WTC11 (cell line): Measurements from ENCODE around the gene NSMF. TPM values are rescaled to one million over a fixed set of nuclear protein-coding genes. Genes with fewer than 3 reads are reported as not detected.

Source experiments
- ATAC-seq: fragments of 200-7000 bp; cut with Tn5 transposase; 2 replicates; pipeline ENCODE4 v1.10.0; 2021; ENCODE audit warnings: mild to moderate bottlenecking, moderate library complexity
- CTCF ChIA-PET: fragments of 300-600 bp; sonication (Branson Sonifier 250); formaldehyde crosslinking; loops from one replicate; lab custom pipeline; 2021; ENCODE audit warnings: antibody characterized with exemption; lab: Charles Lee
- POLR2A ChIA-PET: fragments of 350-600 bp; sonication (Branson Sonifier 250); formaldehyde crosslinking; loops from one replicate; lab custom pipeline; 2021; ENCODE audit warnings: antibody characterized with exemption; lab: Charles Lee
- DNase-seq: peaks from one replicate; pipeline ENCODE4 v3.0.0; 2021; ENCODE audit warnings: low spot score
- H3K27ac Mint-ChIP-seq: 2 replicates; pipeline ENCODE4 v1.8.0; 2021; ENCODE audit warnings: mixed read lengths
- H3K27me3 Mint-ChIP-seq: 2 replicates; pipeline ENCODE4 v1.8.0; 2021; ENCODE audit warnings: low read depth, mild to moderate bottlenecking, moderate library complexity, mixed read lengths
- H3K36me3 Mint-ChIP-seq: 2 replicates; pipeline ENCODE4 v1.8.0; 2021; ENCODE audit warnings: mixed read lengths
- H3K4me1 Mint-ChIP-seq: 2 replicates; pipeline ENCODE4 v1.8.0; 2022; ENCODE audit warnings: mixed read lengths
- H3K4me3 Mint-ChIP-seq: 2 replicates; pipeline ENCODE4 v1.8.0; 2021; ENCODE audit warnings: mild to moderate bottlenecking, moderate library complexity, mixed read lengths
- H3K9me3 Mint-ChIP-seq: 2 replicates; pipeline ENCODE4 v1.8.0; 2021; ENCODE audit warnings: mixed read lengths
- ATF6 ChIP-seq: sonication (generic); formaldehyde crosslinking; IDR thresholded peaks from 2 replicates; pipeline ENCODE4 v1.8.1; 2023; ENCODE audit warnings: mild to moderate bottlenecking, missing genetic modification reagents
- E2F4 ChIP-seq: sonication (generic); formaldehyde crosslinking; IDR thresholded peaks from 2 replicates; pipeline ENCODE4 v1.8.1; 2022; ENCODE audit warnings: low read depth, mild to moderate bottlenecking, moderate library complexity, missing genetic modification reagents, borderline replicate concordance
- E2F5 ChIP-seq: sonication (generic); formaldehyde crosslinking; IDR thresholded peaks from 2 replicates; pipeline ENCODE4 v1.8.1; 2022; ENCODE audit warnings: mild to moderate bottlenecking, moderate library complexity, missing genetic modification reagents
- ETV6 ChIP-seq: sonication (generic); formaldehyde crosslinking; IDR thresholded peaks from 2 replicates; pipeline ENCODE4 v1.8.1; 2022; ENCODE audit warnings: mild to moderate bottlenecking, missing genetic modification reagents
- FOXK1 ChIP-seq: sonication (generic); formaldehyde crosslinking; IDR thresholded peaks from 2 replicates; pipeline ENCODE4 v1.8.0; 2022; ENCODE audit warnings: mild to moderate bottlenecking, moderate library complexity, missing genetic modification reagents
- KAT7 ChIP-seq: sonication (generic); formaldehyde crosslinking; IDR thresholded peaks from 2 replicates; pipeline ENCODE4 v1.8.1; 2023; ENCODE audit warnings: missing genetic modification reagents, mild to moderate bottlenecking, borderline replicate concordance
- NR1H2 ChIP-seq: sonication (generic); formaldehyde crosslinking; IDR thresholded peaks from 2 replicates; pipeline ENCODE4 v1.9.0; 2021; ENCODE audit warnings: mild to moderate bottlenecking, moderate library complexity, missing genetic modification reagents
- SMAD4 ChIP-seq: sonication (generic); formaldehyde crosslinking; IDR thresholded peaks from 2 replicates; pipeline ENCODE4 v1.8.0; 2022; ENCODE audit warnings: mild to moderate bottlenecking, missing genetic modification reagents
- SOX15 ChIP-seq: fragments of 250-450 bp; sonication (Bioruptor Pico); IDR thresholded peaks from 2 replicates; pipeline ENCODE4 v1.9.0; 2021; ENCODE audit warnings: mild to moderate bottlenecking
- TEAD4 ChIP-seq: sonication (generic); formaldehyde crosslinking; IDR thresholded peaks from 2 replicates; pipeline ENCODE4 v1.8.0; 2022; ENCODE audit warnings: mild to moderate bottlenecking, missing genetic modification reagents
- ZMAT4 ChIP-seq: fragments of 250-450 bp; sonication (Bioruptor Pico); IDR thresholded peaks from 2 replicates; pipeline ENCODE4 v1.9.0; 2021; ENCODE audit warnings: mild to moderate bottlenecking
- ZNF121 ChIP-seq: sonication (generic); formaldehyde crosslinking; IDR thresholded peaks from 2 replicates; pipeline ENCODE4 v1.8.0; 2023; ENCODE audit warnings: missing genetic modification reagents
- ZNF232 ChIP-seq: sonication (generic); formaldehyde crosslinking; IDR thresholded peaks from 2 replicates; pipeline ENCODE4 v1.8.0; 2022; ENCODE audit warnings: mild to moderate bottlenecking, missing genetic modification reagents
- ZNF317 ChIP-seq: sonication (generic); formaldehyde crosslinking; IDR thresholded peaks from 2 replicates; pipeline ENCODE4 v1.8.1; 2023; ENCODE audit warnings: low read depth, mild to moderate bottlenecking, moderate library complexity, missing genetic modification reagents, borderline replicate concordance
- total RNA-seq: library from RNA; stranded (reverse); gene quantifications from 3 replicates; pipeline ENCODE4 v1.2.3, GENCODE V29; 2021
- TF ChIP-seq, protein P1 (sequence below): fragments of 250-450 bp; sonication (Bioruptor Pico); IDR thresholded peaks from 2 replicates; pipeline ENCODE4 v1.8.0; 2021; ENCODE audit warnings: mild to moderate bottlenecking
- TF ChIP-seq, protein P2 (sequence below): fragments of 250-450 bp; sonication (Bioruptor Pico); IDR thresholded peaks from 2 replicates; pipeline ENCODE4 v1.9.0; 2021; ENCODE audit warnings: moderate library complexity, mild to moderate bottlenecking, inconsistent platforms, borderline replicate concordance
- TF ChIP-seq, protein P3 (sequence below): fragments of 250-450 bp; sonication (Bioruptor Pico); conservative IDR thresholded peaks from 2 replicates; pipeline ENCODE4 v1.9.0; 2021; ENCODE audit warnings: mild to moderate bottlenecking
- TF ChIP-seq, protein P4 (sequence below): sonication (generic); formaldehyde crosslinking; IDR thresholded peaks from 2 replicates; pipeline ENCODE4 v1.8.0; 2023; ENCODE audit warnings: missing genetic modification reagents

The NSMF gene
- total RNA-seq, 1 experiment from 2014 or later: 61.9 TPM

- TF ChIP-seq, protein P1, sequence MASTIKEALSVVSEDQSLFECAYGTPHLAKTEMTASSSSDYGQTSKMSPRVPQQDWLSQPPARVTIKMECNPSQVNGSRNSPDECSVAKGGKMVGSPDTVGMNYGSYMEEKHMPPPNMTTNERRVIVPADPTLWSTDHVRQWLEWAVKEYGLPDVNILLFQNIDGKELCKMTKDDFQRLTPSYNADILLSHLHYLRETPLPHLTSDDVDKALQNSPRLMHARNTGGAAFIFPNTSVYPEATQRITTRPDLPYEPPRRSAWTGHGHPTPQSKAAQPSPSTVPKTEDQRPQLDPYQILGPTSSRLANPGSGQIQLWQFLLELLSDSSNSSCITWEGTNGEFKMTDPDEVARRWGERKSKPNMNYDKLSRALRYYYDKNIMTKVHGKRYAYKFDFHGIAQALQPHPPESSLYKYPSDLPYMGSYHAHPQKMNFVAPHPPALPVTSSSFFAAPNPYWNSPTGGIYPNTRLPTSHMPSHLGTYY (CRISPR knock-in tag): no peak
- TF ChIP-seq ZNF232 (CRISPR knock-in tag) (no peak), ATF6 (CRISPR knock-in tag) (no peak), KAT7 (CRISPR knock-in tag) (no peak), FOXK1 (CRISPR knock-in tag) (no peak)
- TF ChIP-seq, protein P2, sequence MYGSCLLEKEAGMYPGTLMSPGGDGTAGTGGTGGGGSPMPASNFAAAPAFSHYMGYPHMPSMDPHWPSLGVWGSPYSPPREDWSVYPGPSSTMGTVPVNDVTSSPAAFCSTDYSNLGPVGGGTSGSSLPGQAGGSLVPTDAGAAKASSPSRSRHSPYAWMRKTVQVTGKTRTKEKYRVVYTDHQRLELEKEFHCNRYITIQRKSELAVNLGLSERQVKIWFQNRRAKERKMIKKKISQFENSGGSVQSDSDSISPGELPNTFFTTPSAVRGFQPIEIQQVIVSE: no peak
- TF ChIP-seq, protein P3, sequence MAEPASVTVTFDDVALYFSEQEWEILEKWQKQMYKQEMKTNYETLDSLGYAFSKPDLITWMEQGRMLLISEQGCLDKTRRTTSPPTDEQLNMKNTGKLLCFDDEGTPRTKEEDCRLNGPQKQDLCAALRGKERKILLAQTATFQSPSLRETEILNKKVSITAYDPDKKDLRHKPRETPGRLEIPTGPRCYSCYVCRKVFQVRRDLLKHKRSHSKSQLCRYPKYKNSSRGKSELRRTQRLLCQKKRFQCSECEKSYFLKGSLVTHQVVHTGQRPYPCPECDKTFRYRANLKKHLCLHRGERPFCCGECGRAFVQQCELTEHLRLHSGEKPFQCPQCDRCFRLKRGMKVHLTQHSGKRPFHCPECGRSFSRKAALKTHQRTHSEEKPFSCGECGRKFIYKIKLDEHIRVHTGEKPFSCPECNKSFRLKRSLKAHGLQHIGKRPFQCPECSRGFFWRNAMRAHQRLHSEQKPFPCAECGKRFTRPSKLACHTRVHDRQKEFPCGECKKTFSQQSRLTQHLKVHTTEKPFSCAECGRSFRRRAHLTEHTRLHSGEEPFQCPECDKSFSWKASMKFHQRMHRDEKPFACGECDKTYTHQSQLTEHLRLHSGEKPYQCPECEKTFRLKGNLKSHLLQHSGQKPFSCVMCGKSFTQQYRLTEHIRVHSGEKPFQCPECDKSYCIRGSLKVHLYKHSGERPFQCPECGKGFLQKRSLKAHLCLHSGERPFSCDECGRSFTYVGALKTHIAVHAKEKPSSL (CRISPR knock-in tag): no peak
Observed at GRCh38 chr9:137499858-137500661, 40.9 kb upstream of the NSMF start (continued).

- H3K27ac Mint-ChIP-seq: no peak overlapping the region
- TF ChIP-seq E2F4 (CRISPR knock-in tag): no peak
- TF ChIP-seq SOX15 (CRISPR knock-in tag): no peak
- TF ChIP-seq E2F5: no peak
- no peak for TF ChIP-seq NR1H2 (CRISPR knock-in tag)
- TF ChIP-seq TEAD4: no peak
- no peak for TF ChIP-seq ATF6 (CRISPR knock-in tag)
- TF ChIP-seq SMAD4 (CRISPR knock-in tag): no peak
- TF ChIP-seq ZNF317: no peak
- TF ChIP-seq, protein P4, sequence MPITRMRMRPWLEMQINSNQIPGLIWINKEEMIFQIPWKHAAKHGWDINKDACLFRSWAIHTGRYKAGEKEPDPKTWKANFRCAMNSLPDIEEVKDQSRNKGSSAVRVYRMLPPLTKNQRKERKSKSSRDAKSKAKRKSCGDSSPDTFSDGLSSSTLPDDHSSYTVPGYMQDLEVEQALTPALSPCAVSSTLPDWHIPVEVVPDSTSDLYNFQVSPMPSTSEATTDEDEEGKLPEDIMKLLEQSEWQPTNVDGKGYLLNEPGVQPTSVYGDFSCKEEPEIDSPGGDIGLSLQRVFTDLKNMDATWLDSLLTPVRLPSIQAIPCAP: no peak
- no peak for TF ChIP-seq ETV6
- TF ChIP-seq ZNF121 (CRISPR knock-in tag): no peak
- TF ChIP-seq ZMAT4 (CRISPR knock-in tag): no peak
Observed at GRCh38 chr9:137499416-137499815, 40.3 kb upstream of the NSMF start.

More at GRCh38 chr9:137499416-137499815, 40.3 kb upstream of the NSMF start:
- peaks cover 16% of the 10 kb centered on the region for H3K36me3 Mint-ChIP-seq
- H3K9me3 Mint-ChIP-seq: peaks cover 24% of the 10 kb centered on the region
- peaks cover 13% of the 10 kb centered on the region for H3K27me3 Mint-ChIP-seq
- DNase-seq (no peak), ATAC-seq (no peak)
- H3K4me1 Mint-ChIP-seq: no peaks in the 10 kb centered on the region
- POLR2A ChIA-PET: no interaction called here
- no peak overlapping the region for H3K4me3 Mint-ChIP-seq
- CTCF ChIA-PET: interaction anchor here (0.5 to 1.7 kb wide), 3 partner anchors 10 to 25 kb away, joined by 3 to 4 read pairs (median 3); no protein-coding TSS in a partner anchor
